SK-N-SH (cell line): ENCODE measurements around the gene ZCWPW2. TPM values are rescaled to one million over a fixed set of nuclear protein-coding genes. Genes with fewer than 3 reads are reported as not detected.

ENCODE experiments used
- CTCF ChIA-PET: fragments of 300-600, 350-600 bp; formaldehyde crosslinking; extraction: SDS; loops from one replicate; lab custom pipeline; 2021; lab: Yijun Ruan, JAX
- POLR2A ChIA-PET: fragments of 350-600 bp; sonication (Branson Sonifier 250); formaldehyde crosslinking; extraction: SDS; loops from one replicate; lab custom pipeline; 2020; ENCODE audit warnings: antibody characterized with exemption, inconsistent platforms; lab: Yijun Ruan, JAX
- DNase-seq: peaks from one replicate; pipeline ENCODE4 v3.0.0; 2012
- H2AFZ ChIP-seq: fragments of 200-600 bp; sonication (generic); 2 replicates; pipeline ENCODE4 v1.8.1; 2016; ENCODE audit warnings: antibody characterized with exemption, mild to moderate bottlenecking, low read depth
- H3F3A ChIP-seq: fragments of 200-600 bp; sonication (generic); replicated peaks from 2 replicates; pipeline ENCODE3; 2016; ENCODE audit warnings: antibody characterized with exemption, mild to moderate bottlenecking; ENCODE audit not compliant: insufficient read depth
- H3K27ac ChIP-seq, 2 experiments: fragments of 200-500 bp in 1 of 2; fragments of 200-600 bp in 1 of 2; sonication (Bioruptor generic) in 1 of 2; sonication (generic), shearing (Covaris generic) in 1 of 2; 2 replicates each; pipeline versions ENCODE4 v1.5.1 to v1.6.1; 2014 to 2016; ENCODE audit warnings: low read depth in 2 of 2, inconsistent platforms in 1 of 2, low read length in 1 of 2, mild to moderate bottlenecking in 1 of 2, mixed read lengths in 1 of 2
- H3K27me3 ChIP-seq: fragments of 200-600 bp; sonication (generic), shearing (Covaris generic); 2 replicates; pipeline ENCODE4 v1.6.1; 2016; ENCODE audit warnings: mixed run types; ENCODE audit not compliant: insufficient read depth
- H3K36me3 ChIP-seq, 2 experiments: fragments of 200-500 bp in 1 of 2; fragments of 200-600 bp in 1 of 2; sonication (Bioruptor generic) in 1 of 2; sonication (generic) in 1 of 2; replicated peaks in 1 of 2; 2 replicates each; pipeline versions ENCODE3 to v1.5.1; 2014 to 2016; ENCODE audit warnings: low read length in 1 of 2, mild to moderate bottlenecking in 1 of 2; ENCODE audit not compliant: insufficient read depth in 2 of 2, control insufficient read depth in 1 of 2
- H3K4me1 ChIP-seq, 2 experiments: fragments of 200-500 bp in 1 of 2; fragments of 200-600 bp in 1 of 2; sonication (Bioruptor generic) in 1 of 2; sonication (generic), shearing (Covaris generic) in 1 of 2; 2 replicates each; pipeline versions ENCODE4 v1.5.1 to v1.6.1; 2014 to 2016; ENCODE audit warnings: low read depth in 1 of 2, low read length in 1 of 2, mixed run types in 1 of 2; ENCODE audit not compliant: insufficient read depth in 2 of 2, control insufficient read depth in 1 of 2
- H3K4me2 ChIP-seq: fragments of 200-600 bp; sonication (generic), shearing (Covaris generic); 2 replicates; pipeline ENCODE4 v1.6.1; 2017; ENCODE audit warnings: mixed run types
- H3K4me3 ChIP-seq, 2 experiments: fragments of 200-500 bp in 1 of 2; fragments of 200-600 bp in 1 of 2; sonication (Bioruptor generic) in 1 of 2; sonication (generic), shearing (Covaris generic) in 1 of 2; 2 replicates each; pipeline versions ENCODE4 v1.5.1 to v1.8.1; 2014 to 2016; ENCODE audit warnings: low read depth in 2 of 2, inconsistent platforms in 1 of 2, low read length in 1 of 2, mild to moderate bottlenecking in 1 of 2, mixed read lengths in 1 of 2, moderate library complexity in 1 of 2
- H3K79me2 ChIP-seq: fragments of 200-600 bp; sonication (generic); 2 replicates; pipeline ENCODE4 v1.8.1; 2017; ENCODE audit warnings: mild to moderate bottlenecking; ENCODE audit not compliant: insufficient read depth
- H3K9ac ChIP-seq: fragments of 200-600 bp; sonication (generic); 2 replicates; pipeline ENCODE4 v1.6.1; 2017; ENCODE audit warnings: mixed run types
- H3K9me2 ChIP-seq: fragments of 200-600 bp; sonication (generic); 2 replicates; pipeline ENCODE4 v1.6.1; 2017; ENCODE audit warnings: mixed run types
- H3K9me3 ChIP-seq: fragments of 200-600 bp; sonication (generic); 2 replicates; pipeline ENCODE4 v1.6.1; 2017; ENCODE audit warnings: mixed run types, mild to moderate bottlenecking, moderate library complexity
- H4K20me1 ChIP-seq: fragments of 200-600 bp; sonication (generic); 2 replicates; pipeline ENCODE4 v1.6.1; 2017; ENCODE audit warnings: mild to moderate bottlenecking, mixed run types; ENCODE audit not compliant: insufficient read depth
- CHD2 ChIP-seq: fragments of 150-350 bp; IDR thresholded peaks from 2 replicates; pipeline ENCODE4 v1.6.1; 2018; ENCODE audit warnings: low read length; ENCODE audit not compliant: partially characterized antibody
- CTCF ChIP-seq: fragments of 200-600 bp; sonication (generic); IDR thresholded peaks from 2 replicates; pipeline ENCODE4 v1.6.1; 2017; ENCODE audit warnings: antibody characterized with exemption, mild to moderate bottlenecking, moderate library complexity
- EZH2phosphoT487 ChIP-seq: fragments of 200-600 bp; sonication (generic); IDR thresholded peaks from 2 replicates; pipeline ENCODE4 v1.6.1; 2017; ENCODE audit warnings: low read depth, mixed run types, mild to moderate bottlenecking, antibody characterized with exemption, moderate library complexity, borderline replicate concordance
- FOXM1 ChIP-seq: IDR thresholded peaks from 2 replicates; pipeline ENCODE4 v1.4.0; 2012; ENCODE audit warnings: low read depth, mild to moderate bottlenecking
- GATA2 ChIP-seq: sonication (generic); formaldehyde crosslinking; IDR thresholded peaks from 2 replicates; pipeline ENCODE4 v1.5.0; 2020; ENCODE audit warnings: mild to moderate bottlenecking, missing genetic modification reagents
- IRF3 ChIP-seq: fragments of 150-350 bp; IDR thresholded peaks from 2 replicates; pipeline ENCODE4 v1.6.1; 2016; ENCODE audit warnings: mild to moderate bottlenecking, low read depth, low read length
- MXI1 ChIP-seq: IDR thresholded peaks from 2 replicates; pipeline ENCODE4 v1.6.1; 2012; ENCODE audit warnings: mild to moderate bottlenecking, low read depth, low read length, improper control_type of control experiment
- NRF1 ChIP-seq: IDR thresholded peaks from 2 replicates; pipeline ENCODE4 v1.6.1; 2012; ENCODE audit warnings: low read depth, mild to moderate bottlenecking, low read length
- RAD21 ChIP-seq: IDR thresholded peaks from 2 replicates; pipeline ENCODE4 v1.6.1; 2012; ENCODE audit warnings: mild to moderate bottlenecking, low read length
- RCOR1 ChIP-seq: fragments of 150-350 bp; IDR thresholded peaks from 2 replicates; pipeline ENCODE4 v1.6.1; 2017; ENCODE audit warnings: antibody characterized with exemption, low read length
- REST ChIP-seq: IDR thresholded peaks from 2 replicates; pipeline ENCODE4 v1.6.1; 2012; ENCODE audit warnings: mild to moderate bottlenecking, low read depth, low read length, moderate library complexity
- RFX5 ChIP-seq: IDR thresholded peaks from 2 replicates; pipeline ENCODE4 v1.6.1; 2012; ENCODE audit warnings: mild to moderate bottlenecking, improper control_type of control experiment, low read length
- SIN3A ChIP-seq: IDR thresholded peaks from 2 replicates; pipeline ENCODE4 v1.6.1; 2012; ENCODE audit warnings: low read depth, mild to moderate bottlenecking, low read length, moderate library complexity, borderline replicate concordance
- SMC3 ChIP-seq: IDR thresholded peaks from 2 replicates; pipeline ENCODE4 v1.6.1; 2012; ENCODE audit warnings: low read depth, low read length, improper control_type of control experiment
- USF1 ChIP-seq: IDR thresholded peaks from 2 replicates; pipeline ENCODE4 v1.4.0; 2012; ENCODE audit warnings: low read depth, borderline replicate concordance
- WGBS: methylation state at CpG from one replicate; pipeline ENCODE4 v1.1.6; 2017; ENCODE audit warnings: low lambda C conversion rate; 5-methylcytosine and 5-hydroxymethylcytosine counted together
- polyA plus RNA-seq, 3 experiments: library from polyadenylated mRNA; depleted of rRNA; stranded (reverse); fragments of >200 nt; gene quantifications; 2 replicates each; pipeline ENCODE4 v1.2.3, GENCODE V29; 2012
- TF ChIP-seq, protein P1 (sequence below): IDR thresholded peaks from 2 replicates; pipeline ENCODE4 v1.4.0; 2012; ENCODE audit warnings: low read depth

ZCWPW2 gene
- polyA plus RNA-seq, 1 of the 3 experiments (the other 2 are of a cell fraction): 0.13 TPM

DNA sequence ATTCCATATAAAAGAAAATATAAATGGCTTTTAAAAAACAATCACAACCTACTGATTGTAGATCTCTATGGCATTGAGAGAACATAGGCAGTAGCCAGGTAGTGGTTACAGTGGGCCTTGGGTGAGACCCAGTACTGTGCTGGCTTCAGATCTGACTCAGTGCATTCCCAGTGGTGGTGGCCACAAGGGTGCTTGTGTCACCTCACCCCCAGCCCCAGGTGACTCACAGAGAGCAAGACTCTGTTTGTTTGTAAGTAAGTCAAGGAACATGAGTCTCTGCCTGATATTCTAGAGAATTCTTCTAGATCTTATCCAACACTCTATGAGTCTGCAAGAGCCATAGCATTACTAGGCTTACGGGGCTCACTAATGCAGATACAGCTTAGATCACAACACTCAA lies 118.9 kb downstream of the ZCWPW2 start:
- H3K27me3 ChIP-seq: no peaks in the 10 kb centered on the region
- no peaks in the 10 kb centered on the region for H3K9me3 ChIP-seq
- no peak overlapping the region for H3K4me3 ChIP-seq
- TF ChIP-seq RCOR1 (no peak), MXI1 (no peak), FOXM1 (no peak), NRF1 (no peak), CHD2 (no peak), RFX5 (no peak), SIN3A (no peak), IRF3 (no peak), EZH2phosphoT487 (no peak)
- TF ChIP-seq, protein P1, sequence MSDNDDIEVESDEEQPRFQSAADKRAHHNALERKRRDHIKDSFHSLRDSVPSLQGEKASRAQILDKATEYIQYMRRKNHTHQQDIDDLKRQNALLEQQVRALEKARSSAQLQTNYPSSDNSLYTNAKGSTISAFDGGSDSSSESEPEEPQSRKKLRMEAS: no peak
- H3K36me3 ChIP-seq: no peaks in the 10 kb centered on the region
- no peak overlapping the region for H2AFZ ChIP-seq
- no peak overlapping the region for H3K4me2 ChIP-seq
- H3F3A ChIP-seq: no peaks in the 10 kb centered on the region
- POLR2A ChIA-PET: no interaction called here
- H4K20me1 ChIP-seq: no peaks in the 10 kb centered on the region
- no peaks in the 10 kb centered on the region for H3K4me1 ChIP-seq
- no peaks in the 10 kb centered on the region for H3K9me2 ChIP-seq
- CTCF ChIA-PET: no interaction called here
- H3K79me2 ChIP-seq: no peaks in the 10 kb centered on the region
- 64% methylated on average over 1 of the region's 1 CpG for WGBS
- H3K27ac ChIP-seq: no peak overlapping the region
- H3K9ac ChIP-seq: no peak overlapping the region
- DNase-seq: no peak

DNA sequence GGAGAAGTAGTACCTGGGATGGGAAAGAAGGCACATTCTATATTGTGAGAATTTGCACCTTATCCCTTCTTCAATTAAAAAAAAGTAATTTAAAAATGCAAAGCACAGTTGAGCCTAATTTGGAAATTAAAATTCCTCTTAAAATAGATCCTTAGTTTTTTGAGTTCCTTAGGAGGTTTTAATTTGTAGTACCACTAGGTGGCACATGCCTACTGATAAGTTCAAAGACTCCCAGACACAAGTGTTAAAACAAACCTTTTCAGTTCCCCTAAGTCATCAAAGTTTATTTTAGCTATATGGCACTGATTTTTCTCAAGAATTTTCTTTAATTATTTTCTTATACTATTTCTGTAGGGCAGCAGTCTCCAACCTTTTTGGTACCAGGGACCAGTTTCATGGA lies 127.7 kb downstream of the ZCWPW2 start:
- CTCF ChIA-PET: interaction anchor here (0.6 to 1.8 kb wide), 24 partner anchors 12 to 1723 kb away, joined by 3 to 11 read pairs (median 4); no protein-coding TSS in a partner anchor

More for the DNA sequence above, 127.7 kb downstream of the ZCWPW2 start:
- Histone ChIP-seq H3F3A (no peaks in the 10 kb centered on the region), H3K9me2 (no peaks in the 10 kb centered on the region), H4K20me1 (no peaks in the 10 kb centered on the region), H3K9ac (no peak overlapping the region), H3K4me2 (no peak overlapping the region), H3K36me3 (no peaks in the 10 kb centered on the region), H3K27me3 (no peaks in the 10 kb centered on the region), H3K27ac (no peak overlapping the region), H3K9me3 (no peaks in the 10 kb centered on the region), H3K79me2 (no peaks in the 10 kb centered on the region), H3K4me1 (no peaks in the 10 kb centered on the region), H2AFZ (no peak overlapping the region), H3K4me3 (no peak overlapping the region; a peak in 1 of 4 replicates)
- DNase-seq: peak; percentile 58
- POLR2A ChIA-PET: no interaction called here
- no peak for TF ChIP-seq REST
- no peak for TF ChIP-seq USF1
- TF ChIP-seq SMC3: peak; percentile 45; the same call in 1 of the 2 replicates
- TF ChIP-seq CTCF: peak; percentile 78
- TF ChIP-seq GATA2 (CRISPR knock-in tag): no peak
- no peak for TF ChIP-seq CHD2
- TF ChIP-seq RAD21: peak; percentile 78
